Measurements from ENCODE around the gene EFHC1.
"Not testable (repeated sequence)": the region's sequence is repeated elsewhere in the genome, so short reads cannot be mapped to it uniquely, and the experiment has no call there.

GRCh38 chr6:52461194-52461593, 41.1 kb downstream of the EFHC1 start:
- not testable (repeated sequence) for TF ChIP-seq CTCF (IDR thresholded peaks at IDR 0.05); REST (IDR thresholded peaks at IDR 0.05; ENCODE audit: insufficient read depth in 1 of 2, low read depth in 2 of 2, low read length in 1 of 2); TCF7L2 (IDR thresholded peaks at IDR 0.05; ENCODE audit: low read depth, low read length)

Measured in Panc1 (cell line).